Ovary (tissue), 9 donors: ENCODE results near the gene AKAIN1. TPM values are rescaled to one million over a fixed set of nuclear protein-coding genes. Genes with fewer than 3 reads are reported as not detected.

Experiments used
- DNase-seq, 5 donors: peaks; one replicate each; pipeline ENCODE4 v3.0.0-alpha.2; 2019 to 2020
- H3K27ac ChIP-seq, 2 donors: fragments of 200-600 bp; one replicate each; pipeline versions ENCODE4 v1.5.1 to v1.8.0; 2019 to 2022
- H3K27me3 ChIP-seq: fragments of 200-600 bp; one replicate; pipeline ENCODE4 v1.8.0; 2022
- H3K36me3 ChIP-seq: fragments of 200-600 bp; sonication (generic); one replicate; pipeline ENCODE4 v1.5.1; 2019
- H3K4me1 ChIP-seq: one replicate; pipeline ENCODE4 v1.8.1; 2013; ENCODE audit warnings: mild to moderate bottlenecking, moderate library complexity; ENCODE audit not compliant: insufficient read depth
- H3K4me3 ChIP-seq: fragments of 200-600 bp; sonication (generic); one replicate; pipeline ENCODE4 v1.5.1; 2017
- H3K9me3 ChIP-seq, 2 donors: fragments of 200-600 bp in 1 of 2; sonication (generic) in 1 of 2; one replicate each; pipeline versions ENCODE4 v1.5.1 to v1.8.1; 2013 to 2019; ENCODE audit warnings: mild to moderate bottlenecking in 1 of 2, moderate library complexity in 1 of 2
- EP300 ChIP-seq: sonication (generic); formaldehyde crosslinking; IDR thresholded peaks from one replicate; pipeline ENCODE4 v1.6.1; 2017; ENCODE audit warnings: antibody characterized with exemption
- POLR2A ChIP-seq: fragments of 450-650 bp; IDR thresholded peaks from one replicate; pipeline ENCODE4 v1.6.1; 2017; ENCODE audit warnings: antibody characterized with exemption, mild to moderate bottlenecking, moderate library complexity
- WGBS, 3 donors: extraction: QIAGEN DNeasy Blood & Tissue Kit in 1 of 3; methylation state at CpG; one replicate each; pipeline versions ENCODE4 v1.1.5 to v1.1.7; 2013 to 2017; 5-methylcytosine and 5-hydroxymethylcytosine counted together
- intact Hi-C, 4 donors: fragments of 100-400 bp; cut with DNase I; formaldehyde crosslinking; loops; one replicate each; pipeline versions ENCODE4 v1.11.0 to v1.15.1; 2022 to 2023
- polyA plus RNA-seq, 2 donors: library from polyadenylated mRNA; stranded (reverse); fragments of 200-250 nt in 1 of 2; fragments of 350-450 nt in 1 of 2; fragmentation: Illumina TruSeq in 1 of 2; extraction: RNeasy Lipid Tissue Mini Kit (QIAGEN cat#74804) in 1 of 2; gene quantifications; one replicate each; pipeline ENCODE4 v1.2.3, GENCODE V29; 2013 to 2014
- total RNA-seq, 7 donors: library from RNA; depleted of rRNA in 2 of 7; stranded (reverse); fragments of >200 nt in 2 of 7; fragmentation: NEBNext Ultra II Directional in 3 of 7; extraction: Animal tissue kit (Norgen Biotek cat#: 25700) in 3 of 7; gene quantifications; one replicate each; pipeline versions ENCODE4 v1.1.0 to v1.2.4, GENCODE V29; 2016 to 2023
- TF ChIP-seq, protein P1 (sequence below), 3 donors: fragments of 450-650 bp in 2 of 3; fragments of 200-600 bp in 1 of 3; IDR thresholded peaks; one replicate each; pipeline versions ENCODE4 v1.5.1 to v1.8.0; 2016 to 2022; ENCODE audit warnings: antibody characterized with exemption in 3 of 3, mild to moderate bottlenecking in 1 of 3
- donor health status: DM: no; HTN: no; CAD: no; lungs with moderate emphysema.
- donor health status: DM: no; HTN: no; CAD: no.
- donor health status: Bipolar disorder and iron deficiency.
- donor health status: DM: yes; HTN: yes; CAD: no.
- donor health status: DM: no; HTN: no; CAD: no.
- donor health status: DM: yes; HTN: yes; CAD: no.

The AKAIN1 gene
- total and polyA plus RNA-seq, 9 donors = not detected

GRCh38 chr18:5122272-5122671, 74.8 kb downstream of the AKAIN1 start:
- Histone ChIP-seq H3K27me3 (no peaks in the 10 kb centered on the region), H3K9me3 (no peaks in the 10 kb centered on the region), H3K36me3 (no peaks in the 10 kb centered on the region), H3K27ac (no peak overlapping the region), H3K4me1 (no peaks in the 10 kb centered on the region), H3K4me3 (no peak overlapping the region)
- no peak for DNase-seq
- intact Hi-C loops = no loop called here
- 74 to 87% (median 74%) methylated on average over 2 of the region's 2 CpGs for WGBS, 3 donors
- TF ChIP-seq, protein P1, sequence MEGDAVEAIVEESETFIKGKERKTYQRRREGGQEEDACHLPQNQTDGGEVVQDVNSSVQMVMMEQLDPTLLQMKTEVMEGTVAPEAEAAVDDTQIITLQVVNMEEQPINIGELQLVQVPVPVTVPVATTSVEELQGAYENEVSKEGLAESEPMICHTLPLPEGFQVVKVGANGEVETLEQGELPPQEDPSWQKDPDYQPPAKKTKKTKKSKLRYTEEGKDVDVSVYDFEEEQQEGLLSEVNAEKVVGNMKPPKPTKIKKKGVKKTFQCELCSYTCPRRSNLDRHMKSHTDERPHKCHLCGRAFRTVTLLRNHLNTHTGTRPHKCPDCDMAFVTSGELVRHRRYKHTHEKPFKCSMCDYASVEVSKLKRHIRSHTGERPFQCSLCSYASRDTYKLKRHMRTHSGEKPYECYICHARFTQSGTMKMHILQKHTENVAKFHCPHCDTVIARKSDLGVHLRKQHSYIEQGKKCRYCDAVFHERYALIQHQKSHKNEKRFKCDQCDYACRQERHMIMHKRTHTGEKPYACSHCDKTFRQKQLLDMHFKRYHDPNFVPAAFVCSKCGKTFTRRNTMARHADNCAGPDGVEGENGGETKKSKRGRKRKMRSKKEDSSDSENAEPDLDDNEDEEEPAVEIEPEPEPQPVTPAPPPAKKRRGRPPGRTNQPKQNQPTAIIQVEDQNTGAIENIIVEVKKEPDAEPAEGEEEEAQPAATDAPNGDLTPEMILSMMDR (IDR thresholded peaks at IDR 0.05) = no peak
- TF ChIP-seq EP300 (no peak), POLR2A (no peak)

DNA sequence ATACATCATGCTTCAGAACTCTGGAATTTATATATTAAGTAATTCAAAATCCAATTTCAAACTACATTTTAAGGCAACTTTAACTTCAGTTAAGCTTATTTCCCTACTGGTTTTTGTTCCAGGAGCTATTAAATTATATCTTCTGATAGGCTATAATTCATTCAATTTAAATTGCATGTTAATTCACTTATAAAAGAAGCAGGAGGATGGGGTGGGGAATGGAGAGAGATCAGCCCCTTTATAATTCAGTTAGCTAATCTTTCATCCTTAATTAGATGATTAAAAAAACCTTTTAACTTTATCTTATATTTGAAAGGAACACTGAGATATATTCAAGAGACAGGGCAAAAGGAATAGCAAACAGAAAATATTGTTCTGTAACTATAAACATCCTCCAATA, 86.8 kb downstream of the AKAIN1 start:
- Histone ChIP-seq H3K4me3 (no peak overlapping the region), H3K27me3 (no peaks in the 10 kb centered on the region), H3K27ac (no peak overlapping the region), H3K9me3 (no peaks in the 10 kb centered on the region), H3K4me1 (no peaks in the 10 kb centered on the region), H3K36me3 (no peaks in the 10 kb centered on the region)
- no peak for DNase-seq
- TF ChIP-seq, protein P1 (IDR thresholded peaks at IDR 0.05) = no peak
- no peak for TF ChIP-seq EP300
- intact Hi-C loops = no loop called here

GRCh38 chr18:5107988-5108387, 89.1 kb downstream of the AKAIN1 start:
- Histone ChIP-seq H3K36me3 (no peaks in the 10 kb centered on the region), H3K9me3 (no peaks in the 10 kb centered on the region), H3K27me3 (no peaks in the 10 kb centered on the region), H3K4me3 (no peak overlapping the region), H3K27ac (no peak overlapping the region), H3K4me1 (no peaks in the 10 kb centered on the region)
- intact Hi-C loops = no loop called here
- DNase-seq = no peak
- WGBS, 3 donors = 1 to 18% (median 6%) methylated on average over 2 of the region's 2 CpGs
- TF ChIP-seq, protein P1 (IDR thresholded peaks at IDR 0.05) = no peak
- TF ChIP-seq POLR2A = no peak

DNA sequence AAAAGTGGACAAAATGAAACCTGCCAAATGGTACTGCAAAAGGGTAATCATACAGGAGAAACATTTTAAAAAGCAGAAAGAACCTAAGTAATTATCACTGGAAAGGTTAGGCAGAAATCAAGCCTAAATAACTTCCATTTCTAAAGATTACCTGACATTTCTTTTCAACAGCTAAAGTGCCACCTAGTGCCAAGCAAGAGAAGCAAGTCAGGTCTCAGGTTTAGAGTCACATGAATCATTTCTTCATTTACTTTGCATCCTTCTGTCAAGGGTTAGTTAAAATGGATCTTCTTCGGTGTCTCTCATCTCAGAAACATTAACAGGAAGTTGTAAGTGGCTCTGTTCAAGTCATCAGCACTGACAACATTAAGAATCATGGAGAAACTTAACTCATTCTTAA, 90.3 kb downstream of the AKAIN1 start:
- no peaks in the 10 kb centered on the region for H3K36me3 ChIP-seq
- TF ChIP-seq POLR2A = no peak
- TF ChIP-seq, protein P1 (IDR thresholded peaks at IDR 0.05) = no peak
- TF ChIP-seq EP300 = no peak
- no peaks in the 10 kb centered on the region for H3K4me1 ChIP-seq
- no peak overlapping the region for H3K27ac ChIP-seq
- H3K9me3 ChIP-seq = no peaks in the 10 kb centered on the region
- intact Hi-C loops = no loop called here
- no peak overlapping the region for H3K4me3 ChIP-seq
- no peak for DNase-seq
- H3K27me3 ChIP-seq = no peaks in the 10 kb centered on the region
- 49 to 67% (median 63%) methylated on average over 1 of the region's 1 CpG for WGBS, 3 donors

DNA sequence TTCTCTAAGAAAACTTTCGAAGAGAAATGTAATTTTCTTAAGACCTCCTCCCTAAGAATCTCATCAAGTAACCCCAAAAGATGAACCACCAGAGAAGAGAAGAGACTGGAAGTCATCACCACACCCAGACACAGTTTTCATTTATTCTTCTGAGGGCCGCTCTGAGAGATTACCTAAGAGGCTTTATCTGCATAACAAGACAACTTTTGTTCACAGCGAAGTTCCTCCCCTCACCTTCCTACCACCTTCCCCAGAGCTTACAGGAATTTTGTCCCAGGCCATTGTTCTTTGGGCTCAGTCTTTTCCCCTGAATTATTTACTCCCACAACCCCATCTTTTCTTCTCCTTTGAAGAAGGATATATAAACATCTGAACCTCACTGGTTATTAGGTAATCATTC, 92.8 kb downstream of the AKAIN1 start:
- Histone ChIP-seq H3K9me3 (no peaks in the 10 kb centered on the region), H3K4me3 (no peak overlapping the region), H3K27ac (no peak overlapping the region), H3K36me3 (no peaks in the 10 kb centered on the region), H3K4me1 (no peaks in the 10 kb centered on the region), H3K27me3 (no peaks in the 10 kb centered on the region)
- TF ChIP-seq POLR2A (no peak), EP300 (no peak)
- WGBS, 3 donors = 43 to 58% (median 57%) methylated on average over 3 of the region's 3 CpGs
- intact Hi-C loops = loop anchor here in 1 of 4 donors (2.0 kb wide), 1 partner anchor 79 kb away; no protein-coding TSS in a partner anchor
- no peak for DNase-seq
